A549 treated with DMSO at 1 μM for 4 hours (cell line): Measurements from ENCODE around the gene MMP20. TPM values are rescaled to one million over a fixed set of nuclear protein-coding genes. Genes with fewer than 3 reads are reported as not detected.

Experiments used
- total RNA-seq: library from RNA; stranded (reverse); fragments of 200-300 nt; extraction: Qiagen RNA extraction; gene quantifications from 5 replicates; pipeline ENCODE4 v1.2.3, GENCODE V29; 2022; ENCODE audit warnings: low read depth

The MMP20 gene, protein sequence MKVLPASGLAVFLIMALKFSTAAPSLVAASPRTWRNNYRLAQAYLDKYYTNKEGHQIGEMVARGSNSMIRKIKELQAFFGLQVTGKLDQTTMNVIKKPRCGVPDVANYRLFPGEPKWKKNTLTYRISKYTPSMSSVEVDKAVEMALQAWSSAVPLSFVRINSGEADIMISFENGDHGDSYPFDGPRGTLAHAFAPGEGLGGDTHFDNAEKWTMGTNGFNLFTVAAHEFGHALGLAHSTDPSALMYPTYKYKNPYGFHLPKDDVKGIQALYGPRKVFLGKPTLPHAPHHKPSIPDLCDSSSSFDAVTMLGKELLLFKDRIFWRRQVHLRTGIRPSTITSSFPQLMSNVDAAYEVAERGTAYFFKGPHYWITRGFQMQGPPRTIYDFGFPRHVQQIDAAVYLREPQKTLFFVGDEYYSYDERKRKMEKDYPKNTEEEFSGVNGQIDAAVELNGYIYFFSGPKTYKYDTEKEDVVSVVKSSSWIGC
- not detected in 5 replicates for total RNA-seq

GRCh38 chr11:102625177-102625576 lies at the start of gene MMP20:
Gene MMP20 (minus strand): TSS chr11:102625332. CDS start chr11:102625319, 13 bp downstream.

GRCh38 chr11:102530558-102530957 lies 94.6 kb downstream of the MMP20 start, which contains the start of gene MMP7:
Gene MMP7 (minus strand): TSS chr11:102530747. CDS start chr11:102530700, 47 bp downstream.

Other genes starting within 250 kb of the MMP20 start
- 153 to 200 TPM (median 193 TPM) in 5 replicates for gene TMEM123, start 172.6 kb downstream of the MMP20 start, total RNA-seq
- gene MMP7, start 94.6 kb downstream of the MMP20 start, total RNA-seq: 22.9 to 34.4 TPM (median 26.2 TPM) in 5 replicates
- not detected in 5 replicates for gene MMP27, start 80.4 kb upstream of the MMP20 start, total RNA-seq
- not detected in 5 replicates for gene MMP8, start 99.6 kb upstream of the MMP20 start, total RNA-seq
- gene MMP10, start 155.3 kb upstream of the MMP20 start, total RNA-seq: 0.74 to 1.4 TPM (median 1.3 TPM) in 5 replicates
- gene MMP1, start 172.8 kb upstream of the MMP20 start, total RNA-seq: 0.85 to 1.6 TPM (median 1.4 TPM) in 5 replicates
- gene MMP3, start 218.3 kb upstream of the MMP20 start, total RNA-seq: 0.08 to 0.13 TPM (median 0.11 TPM) in 5 replicates
- gene MMP12, start 249.7 kb upstream of the MMP20 start, total RNA-seq: 0.05 to 0.18 TPM (median 0.06 TPM) in 4 of 5 replicates, not detected in the other